ENCODE data around the gene IL17RA.
"Not testable (repeated sequence)": the region's sequence is repeated elsewhere in the genome, so short reads cannot be mapped to it uniquely, and the experiment has no call there.

The IL17RA gene

DNA sequence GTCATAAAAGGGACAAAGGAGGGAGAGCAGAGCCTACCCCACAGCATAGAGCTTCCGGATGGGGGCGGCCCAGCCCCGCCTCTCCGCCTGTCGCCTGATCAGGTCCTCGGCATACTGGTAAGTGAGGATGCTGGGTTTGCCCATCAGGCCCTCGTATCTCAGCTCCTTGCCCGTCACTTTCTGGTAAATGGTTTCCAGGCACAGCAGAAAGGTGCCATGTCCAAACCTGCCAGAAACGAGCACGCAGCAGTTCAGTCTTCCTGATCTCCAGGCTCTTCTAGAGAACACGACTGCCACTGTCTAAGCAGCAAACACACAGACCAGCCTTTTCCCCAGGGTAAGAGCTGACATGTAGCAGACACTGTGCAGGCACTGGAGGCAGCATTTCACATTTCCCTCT lies 53.7 kb downstream of the IL17RA start:
- H3K4me3 ChIP-seq (ENCODE audit: low read depth, low read length) = no peak overlapping the region
- DNase-seq (ENCODE audit: low read depth, low spot score) = no peak
- TF ChIP-seq, protein P1, sequence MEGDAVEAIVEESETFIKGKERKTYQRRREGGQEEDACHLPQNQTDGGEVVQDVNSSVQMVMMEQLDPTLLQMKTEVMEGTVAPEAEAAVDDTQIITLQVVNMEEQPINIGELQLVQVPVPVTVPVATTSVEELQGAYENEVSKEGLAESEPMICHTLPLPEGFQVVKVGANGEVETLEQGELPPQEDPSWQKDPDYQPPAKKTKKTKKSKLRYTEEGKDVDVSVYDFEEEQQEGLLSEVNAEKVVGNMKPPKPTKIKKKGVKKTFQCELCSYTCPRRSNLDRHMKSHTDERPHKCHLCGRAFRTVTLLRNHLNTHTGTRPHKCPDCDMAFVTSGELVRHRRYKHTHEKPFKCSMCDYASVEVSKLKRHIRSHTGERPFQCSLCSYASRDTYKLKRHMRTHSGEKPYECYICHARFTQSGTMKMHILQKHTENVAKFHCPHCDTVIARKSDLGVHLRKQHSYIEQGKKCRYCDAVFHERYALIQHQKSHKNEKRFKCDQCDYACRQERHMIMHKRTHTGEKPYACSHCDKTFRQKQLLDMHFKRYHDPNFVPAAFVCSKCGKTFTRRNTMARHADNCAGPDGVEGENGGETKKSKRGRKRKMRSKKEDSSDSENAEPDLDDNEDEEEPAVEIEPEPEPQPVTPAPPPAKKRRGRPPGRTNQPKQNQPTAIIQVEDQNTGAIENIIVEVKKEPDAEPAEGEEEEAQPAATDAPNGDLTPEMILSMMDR (IDR thresholded peaks at IDR 0.05; ENCODE audit: low read depth, low read length) = no peak
- in situ Hi-C loops (cut with HindIII; ENCODE audit: low sequenced_read_pairs) = no loop called here

DNA sequence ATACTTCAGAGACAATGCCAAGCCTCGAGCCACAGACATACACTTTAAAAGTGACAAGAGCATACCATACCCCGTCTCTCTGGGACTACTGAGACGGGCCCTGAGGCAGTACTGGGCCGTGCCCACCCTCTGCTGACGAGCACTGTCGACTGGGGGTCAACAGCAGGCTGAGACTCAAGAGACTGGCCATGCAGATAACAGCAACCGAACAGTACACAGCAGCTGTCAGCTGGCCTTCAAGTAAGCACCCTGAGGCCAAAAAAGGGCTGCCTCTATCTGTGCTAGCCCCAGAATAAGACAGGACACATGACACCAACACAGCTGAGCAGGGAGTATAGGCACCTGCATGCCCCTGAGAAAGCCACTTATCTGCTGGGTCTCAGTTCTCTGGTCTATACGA lies 55.2 kb downstream of the IL17RA start:
- in situ Hi-C loops (cut with HindIII; ENCODE audit: low sequenced_read_pairs) = no loop called here
- no peak overlapping the region for H3K4me3 ChIP-seq (ENCODE audit: low read depth, low read length)
- TF ChIP-seq, protein P1 (IDR thresholded peaks at IDR 0.05; ENCODE audit: low read depth, low read length) = no peak
- DNase-seq (ENCODE audit: low read depth, low spot score) = no peak

DNA sequence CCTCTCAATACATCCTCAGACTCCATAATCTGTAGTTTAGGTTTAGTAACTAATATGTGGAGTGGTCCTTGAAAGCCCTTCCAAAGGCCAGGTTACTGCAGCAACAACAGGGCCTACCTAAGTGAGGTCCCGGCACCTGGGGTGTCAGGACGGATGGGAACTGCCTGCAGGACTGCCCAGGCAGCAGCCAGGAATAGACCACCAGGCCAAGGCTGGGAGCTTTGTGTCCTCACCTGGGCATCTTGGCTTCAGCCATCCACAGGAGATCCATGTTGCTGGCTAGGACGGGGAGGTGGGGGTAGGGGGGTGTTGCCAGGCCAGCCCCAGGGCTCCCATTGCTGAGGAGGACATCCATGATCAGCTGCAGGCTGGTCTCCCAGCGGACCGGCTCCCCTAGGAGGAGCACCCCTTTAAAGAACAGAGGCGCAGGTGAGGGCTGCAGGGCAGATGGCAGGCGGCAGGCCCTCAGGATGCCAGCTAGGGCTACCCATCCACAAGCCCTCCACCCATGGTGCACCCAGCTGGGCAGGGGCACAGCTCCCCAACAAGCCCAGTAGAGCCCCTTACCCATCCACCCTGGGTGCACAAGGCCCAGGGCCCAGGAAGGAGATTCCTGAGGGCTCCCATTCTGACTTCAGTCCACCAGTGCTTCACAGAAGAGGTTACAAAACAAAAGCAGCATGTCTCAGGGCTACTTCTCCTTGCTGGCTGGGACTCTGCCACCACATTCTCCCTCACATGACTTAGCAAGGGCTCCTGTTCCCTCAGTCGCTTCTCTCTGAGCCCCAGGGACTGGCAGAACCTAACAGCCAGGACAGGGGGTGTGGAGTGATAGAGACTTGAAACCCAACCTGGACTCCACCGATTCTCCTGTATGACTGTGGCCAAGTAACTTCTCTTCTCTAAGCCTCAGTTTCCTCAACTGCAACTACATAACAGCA lies 56.3 kb downstream of the IL17RA start:
- in situ Hi-C loops (cut with HindIII; ENCODE audit: low sequenced_read_pairs) = no loop called here
- TF ChIP-seq, protein P1 (IDR thresholded peaks at IDR 0.05; ENCODE audit: low read depth, low read length) = no peak
- no peak for DNase-seq (ENCODE audit: low read depth, low spot score)
- no peak overlapping the region for H3K4me3 ChIP-seq (ENCODE audit: low read depth, low read length)

DNA sequence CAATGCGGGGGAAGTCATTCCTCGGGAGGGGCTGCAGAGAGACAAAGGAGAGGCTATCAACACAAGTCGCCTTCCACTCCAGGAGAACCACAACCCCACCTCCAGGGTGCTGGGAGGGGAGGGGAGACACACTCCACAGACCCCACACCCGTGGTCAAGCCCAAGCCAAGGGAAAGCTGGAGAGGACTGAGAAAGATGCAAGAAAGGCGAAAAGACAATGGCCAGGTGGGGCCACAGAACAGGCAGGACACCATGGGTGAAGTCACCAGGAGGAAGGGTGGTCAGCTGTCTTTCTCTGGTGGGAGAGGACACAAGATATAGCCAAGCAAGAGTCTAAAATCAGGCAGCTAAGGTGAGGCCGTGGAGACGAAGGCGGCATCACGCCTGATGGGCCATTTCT lies 58.3 kb downstream of the IL17RA start:
- TF ChIP-seq, protein P1 (IDR thresholded peaks at IDR 0.05; ENCODE audit: low read depth, low read length) = no peak
- in situ Hi-C loops (cut with HindIII; ENCODE audit: low sequenced_read_pairs) = no loop called here
- H3K4me3 ChIP-seq (ENCODE audit: low read depth, low read length) = no peak overlapping the region
- no peak for DNase-seq (ENCODE audit: low read depth, low spot score)

DNA sequence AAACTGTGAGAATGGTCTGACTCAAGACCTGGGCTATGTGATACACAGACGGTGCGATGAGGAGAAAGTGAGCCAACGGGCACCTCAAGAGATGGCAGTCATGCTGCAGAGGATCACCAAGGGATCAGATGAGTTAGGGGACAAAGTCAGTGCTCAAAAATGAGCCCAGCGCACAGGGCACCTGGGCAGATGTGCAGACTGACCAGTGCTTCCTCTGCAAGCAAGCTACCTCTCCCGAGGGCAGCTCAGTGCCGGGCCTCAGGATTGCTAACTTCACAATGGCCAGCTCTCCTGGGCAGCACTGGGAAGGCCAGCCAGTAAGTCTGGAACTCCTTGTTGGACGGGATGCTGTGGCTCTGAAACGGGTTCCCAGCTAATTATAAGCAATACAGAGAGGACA lies 59.0 kb downstream of the IL17RA start:
- H3K4me3 ChIP-seq (ENCODE audit: low read depth, low read length) = no peak overlapping the region
- TF ChIP-seq, protein P1 (IDR thresholded peaks at IDR 0.05; ENCODE audit: low read depth, low read length) = no peak
- in situ Hi-C loops (cut with HindIII; ENCODE audit: low sequenced_read_pairs) = no loop called here
- DNase-seq (ENCODE audit: low read depth, low spot score) = no peak

DNA sequence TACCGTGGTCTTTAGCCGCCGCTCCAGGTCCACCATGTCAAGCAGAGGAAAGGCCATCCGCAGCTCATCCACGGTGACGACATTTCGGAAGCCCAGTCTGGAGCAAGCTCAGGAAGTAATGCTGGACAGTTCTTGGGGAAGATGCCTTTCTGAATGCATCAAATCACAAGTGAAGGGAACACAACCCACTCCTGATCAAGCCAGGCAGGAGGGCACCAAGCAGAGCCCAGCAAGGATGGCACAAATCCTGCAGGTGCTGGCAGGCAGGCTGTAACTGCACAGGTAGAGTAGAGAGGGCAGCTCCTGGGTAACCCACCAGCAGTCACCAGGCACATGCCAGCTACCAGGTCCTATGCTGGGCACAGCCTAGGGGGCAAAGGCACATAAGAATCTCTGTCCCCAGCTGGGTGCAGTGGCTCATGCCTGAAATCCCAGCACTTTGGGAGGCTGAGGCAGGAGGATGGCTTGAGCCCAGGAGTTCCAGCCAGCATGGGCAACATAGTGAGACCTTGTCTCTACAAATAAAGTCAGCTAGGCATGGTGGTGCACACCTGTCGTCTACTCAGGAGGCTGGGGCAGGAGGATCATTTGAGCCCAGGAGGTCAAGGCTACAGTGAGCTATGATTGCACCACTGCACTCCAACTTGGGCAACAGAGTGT lies 60.4 kb downstream of the IL17RA start:
- in situ Hi-C loops (cut with HindIII; ENCODE audit: low sequenced_read_pairs) = no loop called here
- H3K4me3 ChIP-seq (ENCODE audit: low read depth, low read length) = no peak overlapping the region
- TF ChIP-seq, protein P1 (IDR thresholded peaks at IDR 0.05; ENCODE audit: low read depth, low read length) = no peak
- no peak for DNase-seq (ENCODE audit: low read depth, low spot score)

DNA sequence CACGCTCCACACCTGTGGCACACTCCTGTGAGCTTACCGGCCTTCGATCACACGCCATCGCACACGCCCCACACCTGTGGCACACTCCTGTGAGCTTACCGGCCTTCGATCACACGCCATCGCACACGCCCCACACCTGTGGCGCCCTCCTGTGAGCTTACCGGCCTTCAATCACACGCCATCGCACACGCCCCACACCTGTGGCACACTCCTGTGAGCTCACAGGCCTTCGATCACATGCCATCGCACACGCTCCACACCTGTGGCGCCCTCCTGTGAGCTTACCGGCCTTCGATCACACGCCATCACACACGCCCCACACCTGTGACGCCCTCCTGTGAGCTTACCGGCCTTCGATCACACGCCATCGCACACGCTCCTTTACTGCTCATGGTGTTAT lies 62.7 kb downstream of the IL17RA start:
- H3K4me3 ChIP-seq (ENCODE audit: low read depth, low read length); in situ Hi-C loops (cut with HindIII; ENCODE audit: low sequenced_read_pairs); DNase-seq (ENCODE audit: low read depth, low spot score): not testable (repeated sequence)

Measured in astrocyte of the spinal cord (primary cell).